ENCODE results near the gene ADGRG6.

ADGRG6 gene

GRCh38 chr6:142321451-142321850, 19.6 kb downstream of the ADGRG6 start:
- no peak overlapping the region for H3K4me3 Mint-ChIP-seq
- no peaks in the 10 kb centered on the region for H3K27me3 Mint-ChIP-seq
- no peaks in the 10 kb centered on the region for H3K36me3 Mint-ChIP-seq
- no peaks in the 10 kb centered on the region for H3K4me1 Mint-ChIP-seq
- H3K27ac Mint-ChIP-seq = no peak overlapping the region
- ATAC-seq (replicated peaks) (no peak), DNase-seq (no peak)
- H3K9me3 Mint-ChIP-seq = no peaks in the 10 kb centered on the region

- no peak overlapping the region for H3K4me3 Mint-ChIP-seq
- no peaks in the 10 kb centered on the region for H3K27me3 Mint-ChIP-seq
- ATAC-seq (replicated peaks) (no peak), DNase-seq (no peak)
- no peaks in the 10 kb centered on the region for H3K4me1 Mint-ChIP-seq
- H3K9me3 Mint-ChIP-seq = no peaks in the 10 kb centered on the region
- no peak overlapping the region for H3K27ac Mint-ChIP-seq
- no peaks in the 10 kb centered on the region for H3K36me3 Mint-ChIP-seq
These were observed 20.3 kb downstream of the ADGRG6 start for GRCh38 chr6:142322066-142322465.

- H3K27me3 Mint-ChIP-seq = no peaks in the 10 kb centered on the region
These were observed 20.8 kb downstream of the ADGRG6 start for GRCh38 chr6:142322504-142323198.

GRCh38 chr6:142323377-142323776, 21.6 kb downstream of the ADGRG6 start:
- H3K27me3 Mint-ChIP-seq = no peaks in the 10 kb centered on the region
- H3K27ac Mint-ChIP-seq = no peak overlapping the region
- ATAC-seq (replicated peaks) (no peak), DNase-seq (no peak)
- no peak overlapping the region for H3K4me3 Mint-ChIP-seq
- H3K4me1 Mint-ChIP-seq = no peaks in the 10 kb centered on the region
- no peaks in the 10 kb centered on the region for H3K9me3 Mint-ChIP-seq
- no peaks in the 10 kb centered on the region for H3K36me3 Mint-ChIP-seq

More at GRCh38 chr6:142322504-142323198, 20.8 kb downstream of the ADGRG6 start:
- Mint-ChIP-seq H3K4me1 (no peaks in the 10 kb centered on the region), H3K4me3 (no peak overlapping the region), H3K9me3 (no peaks in the 10 kb centered on the region), H3K27ac (no peak overlapping the region), H3K36me3 (no peaks in the 10 kb centered on the region)
- DNase-seq = no peak
- ATAC-seq (replicated peaks) = no peak

GRCh38 chr6:142324111-142324510, 22.3 kb downstream of the ADGRG6 start:
- Mint-ChIP-seq H3K27me3 (no peaks in the 10 kb centered on the region), H3K4me3 (no peak overlapping the region), H3K36me3 (no peaks in the 10 kb centered on the region), H3K27ac (no peak overlapping the region), H3K9me3 (no peaks in the 10 kb centered on the region), H3K4me1 (no peaks in the 10 kb centered on the region)
- ATAC-seq (replicated peaks) = no peak
- DNase-seq = no peak

- no peaks in the 10 kb centered on the region for H3K4me1 Mint-ChIP-seq
- H3K4me3 Mint-ChIP-seq = no peak overlapping the region
- H3K27me3 Mint-ChIP-seq = no peaks in the 10 kb centered on the region
- no peak overlapping the region for H3K27ac Mint-ChIP-seq
- ATAC-seq (replicated peaks) (no peak), DNase-seq (no peak)
- no peaks in the 10 kb centered on the region for H3K9me3 Mint-ChIP-seq
- H3K36me3 Mint-ChIP-seq = no peaks in the 10 kb centered on the region
These were observed 23.3 kb downstream of the ADGRG6 start for GRCh38 chr6:142325111-142325510.

- no peaks in the 10 kb centered on the region for H3K27me3 Mint-ChIP-seq
- no peaks in the 10 kb centered on the region for H3K4me1 Mint-ChIP-seq
- ATAC-seq (replicated peaks) (no peak), DNase-seq (no peak)
- H3K9me3 Mint-ChIP-seq = no peaks in the 10 kb centered on the region
- no peak overlapping the region for H3K4me3 Mint-ChIP-seq
- H3K27ac Mint-ChIP-seq = no peak overlapping the region
- H3K36me3 Mint-ChIP-seq = no peaks in the 10 kb centered on the region
These were observed 24.7 kb downstream of the ADGRG6 start for GRCh38 chr6:142326540-142326939.

- H3K4me3 Mint-ChIP-seq = no peak overlapping the region
- H3K4me1 Mint-ChIP-seq = no peaks in the 10 kb centered on the region
- H3K9me3 Mint-ChIP-seq = no peaks in the 10 kb centered on the region
- H3K27me3 Mint-ChIP-seq = no peaks in the 10 kb centered on the region
- H3K27ac Mint-ChIP-seq = no peak overlapping the region
- H3K36me3 Mint-ChIP-seq = no peaks in the 10 kb centered on the region
- ATAC-seq (replicated peaks) = no peak
- DNase-seq = no peak
These were observed 26.3 kb downstream of the ADGRG6 start for GRCh38 chr6:142328070-142328469.

- Mint-ChIP-seq H3K27me3 (no peaks in the 10 kb centered on the region), H3K36me3 (no peaks in the 10 kb centered on the region), H3K4me3 (no peak overlapping the region), H3K9me3 (no peaks in the 10 kb centered on the region), H3K4me1 (no peaks in the 10 kb centered on the region), H3K27ac (no peak overlapping the region)
- DNase-seq (no peak), ATAC-seq (replicated peaks) (no peak)
These were observed 27.8 kb downstream of the ADGRG6 start for GRCh38 chr6:142329486-142330113.

- no peak overlapping the region for H3K27ac Mint-ChIP-seq
- no peaks in the 10 kb centered on the region for H3K9me3 Mint-ChIP-seq
- no peaks in the 10 kb centered on the region for H3K27me3 Mint-ChIP-seq
- H3K4me1 Mint-ChIP-seq = no peaks in the 10 kb centered on the region
- H3K4me3 Mint-ChIP-seq = no peak overlapping the region
- no peak for DNase-seq
- ATAC-seq (replicated peaks) = no peak
- H3K36me3 Mint-ChIP-seq = no peaks in the 10 kb centered on the region
These were observed 29.3 kb downstream of the ADGRG6 start for GRCh38 chr6:142331075-142331551.

- Mint-ChIP-seq H3K4me1 (no peaks in the 10 kb centered on the region), H3K9me3 (no peaks in the 10 kb centered on the region), H3K4me3 (no peak overlapping the region), H3K27ac (no peak overlapping the region), H3K36me3 (no peaks in the 10 kb centered on the region), H3K27me3 (no peaks in the 10 kb centered on the region)
- ATAC-seq (replicated peaks) = no peak
- no peak for DNase-seq
These were observed 29.8 kb downstream of the ADGRG6 start for GRCh38 chr6:142331601-142332000.

- Mint-ChIP-seq H3K4me3 (no peak overlapping the region), H3K27me3 (no peaks in the 10 kb centered on the region), H3K9me3 (no peaks in the 10 kb centered on the region), H3K27ac (no peak overlapping the region), H3K36me3 (no peaks in the 10 kb centered on the region), H3K4me1 (no peaks in the 10 kb centered on the region)
- ATAC-seq (replicated peaks) (no peak), DNase-seq (no peak)
These were observed 30.7 kb downstream of the ADGRG6 start for GRCh38 chr6:142332393-142333098.

- Mint-ChIP-seq H3K9me3 (no peaks in the 10 kb centered on the region), H3K4me1 (no peaks in the 10 kb centered on the region), H3K4me3 (no peak overlapping the region), H3K27me3 (no peaks in the 10 kb centered on the region), H3K27ac (no peak overlapping the region), H3K36me3 (no peaks in the 10 kb centered on the region)
- ATAC-seq (replicated peaks) (no peak), DNase-seq (no peak)
These were observed 31.6 kb downstream of the ADGRG6 start for GRCh38 chr6:142333431-142333830.

GRCh38 chr6:142334294-142334693, 32.5 kb downstream of the ADGRG6 start:
- no peak overlapping the region for H3K27ac Mint-ChIP-seq
- ATAC-seq (replicated peaks) (no peak), DNase-seq (no peak)
- H3K27me3 Mint-ChIP-seq = no peaks in the 10 kb centered on the region
- no peak overlapping the region for H3K4me3 Mint-ChIP-seq
- H3K4me1 Mint-ChIP-seq = no peaks in the 10 kb centered on the region
- H3K36me3 Mint-ChIP-seq = no peaks in the 10 kb centered on the region
- H3K9me3 Mint-ChIP-seq = no peaks in the 10 kb centered on the region

GRCh38 chr6:142335415-142335814, 33.6 kb downstream of the ADGRG6 start:
- no peak overlapping the region for H3K27ac Mint-ChIP-seq
- no peaks in the 10 kb centered on the region for H3K27me3 Mint-ChIP-seq
- DNase-seq (no peak), ATAC-seq (replicated peaks) (no peak)
- H3K4me3 Mint-ChIP-seq = no peak overlapping the region
- no peaks in the 10 kb centered on the region for H3K36me3 Mint-ChIP-seq
- H3K4me1 Mint-ChIP-seq = no peaks in the 10 kb centered on the region
- H3K9me3 Mint-ChIP-seq = no peaks in the 10 kb centered on the region
